G401 (cell line): ENCODE measurements around the gene CBLC. TPM values are rescaled to one million over a fixed set of nuclear protein-coding genes. Genes with fewer than 3 reads are reported as not detected.
"Not testable (repeated sequence)": the region's sequence is repeated elsewhere in the genome, so short reads cannot be mapped to it uniquely, and the experiment has no call there.

Experiments
- DNase-seq: peaks from one replicate; pipeline ENCODE4 v3.0.0-alpha.2; 2015; ENCODE audit warnings: low spot score
- in situ Hi-C: cut with HindIII; loops from 2 replicates; pipeline ENCODE4 v1.10.0; 2016; ENCODE audit warnings: low sequenced_read_pairs, mixed read lengths
- total RNA-seq: library from RNA; depleted of rRNA; stranded (reverse); fragments of >200 nt; shearing (Covaris generic); gene quantifications from 2 replicates; pipeline ENCODE4 v1.2.3, GENCODE V29; 2014

Gene CBLC
- total RNA-seq, 1 experiment from 2014 or later, result not detected

GRCh38 chr19:44757735-44758505 is 19.8 kb upstream of the CBLC start:
- in situ Hi-C loops, result no loop called here
- DNase-seq, result no peak

DNA sequence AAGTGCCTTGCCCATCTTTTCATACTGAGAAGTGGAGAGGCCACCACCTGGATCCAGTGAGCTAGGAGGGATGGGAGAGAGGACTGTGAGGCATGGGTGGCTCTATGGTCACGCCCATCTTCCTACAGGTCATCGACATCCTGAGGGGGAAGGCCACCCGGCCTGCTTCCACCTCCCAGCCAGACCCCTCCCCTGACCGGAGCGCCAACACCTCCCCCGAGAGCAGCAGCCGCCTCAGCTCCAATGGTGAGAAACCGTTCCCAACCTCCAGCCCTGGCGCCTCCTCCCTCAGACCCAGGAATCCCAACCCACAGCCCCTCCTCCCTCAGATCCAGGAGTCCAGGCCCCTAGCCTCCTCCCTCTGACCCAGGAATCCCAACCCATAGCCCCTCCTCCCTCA is 19.1 kb upstream of the CBLC start:
- in situ Hi-C loops, result no loop called here
- DNase-seq, result no peak

GRCh38 chr19:44759083-44759804 is 18.4 kb upstream of the CBLC start:
- DNase-seq, result no peak
- in situ Hi-C loops, result no loop called here

GRCh38 chr19:44762038-44762437 is 15.7 kb upstream of the CBLC start:
- in situ Hi-C loops, result no loop called here

DNA sequence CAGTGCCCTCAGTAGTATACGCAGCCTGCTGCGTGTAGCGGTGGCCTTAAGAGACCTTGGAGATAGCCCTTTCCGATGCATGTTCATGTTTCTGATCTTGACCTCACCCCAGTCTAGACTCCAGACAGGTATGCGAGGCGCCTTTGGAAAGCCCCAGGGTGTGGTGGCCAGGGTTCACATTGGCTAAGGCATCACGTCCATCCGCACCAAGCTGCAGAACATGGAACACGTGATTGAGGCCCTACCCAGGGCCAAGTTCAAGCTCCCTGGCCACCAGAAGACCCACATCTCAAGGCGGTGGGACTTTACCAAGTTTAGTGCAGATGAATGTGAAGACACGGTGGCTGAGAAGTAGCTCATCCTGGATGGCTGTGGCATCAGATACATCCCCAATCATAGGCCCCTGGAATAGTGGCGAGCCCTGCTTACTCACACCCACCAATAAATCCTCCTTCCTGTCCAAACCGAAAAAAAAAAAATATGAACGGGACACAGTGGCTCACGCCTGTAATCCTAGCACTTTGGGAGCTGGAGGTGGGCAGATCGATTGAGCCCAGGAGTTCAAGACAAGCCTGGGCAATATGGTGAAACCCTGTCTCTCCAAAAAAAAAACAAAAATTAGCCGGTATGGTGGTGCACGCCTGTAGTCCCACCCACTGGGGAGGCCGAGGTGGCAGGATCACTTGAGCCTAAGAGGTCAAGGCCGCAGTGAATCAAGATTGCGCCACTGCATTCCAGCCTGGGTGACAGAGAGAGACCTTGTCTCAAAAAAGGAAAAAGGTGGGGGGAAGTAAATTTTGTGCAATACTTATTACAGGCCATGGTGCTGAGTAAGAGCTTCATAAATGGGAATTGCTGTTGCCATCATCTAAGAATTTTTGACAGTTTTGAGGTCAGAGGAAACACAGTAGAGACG is 12.4 kb upstream of the CBLC start:
- no peak for DNase-seq
- in situ Hi-C loops, result no loop called here

More at GRCh38 chr19:44762038-44762437, 15.7 kb upstream of the CBLC start:
- DNase-seq, result no peak

DNA sequence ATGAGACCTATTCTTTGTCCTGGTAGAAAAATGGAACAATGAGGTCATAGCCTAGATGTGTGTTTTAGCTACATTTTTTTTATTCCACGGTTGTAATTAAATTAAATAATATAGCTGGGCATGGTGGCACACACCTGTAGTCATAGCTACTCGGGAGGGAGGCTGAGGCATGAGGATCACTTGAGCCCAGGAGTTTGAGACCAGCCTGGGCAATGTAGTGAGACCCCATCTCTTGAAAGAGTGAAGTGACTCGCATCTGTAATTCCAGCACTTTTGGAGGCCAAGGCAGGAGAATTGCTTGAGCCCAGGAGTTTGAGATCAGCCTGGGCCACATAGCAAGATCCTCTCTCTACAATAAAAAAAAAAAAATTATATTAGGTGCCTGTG is 11.7 kb upstream of the CBLC start:
- no peak for DNase-seq
- in situ Hi-C loops, result no loop called here

- in situ Hi-C loops, result no loop called here
- DNase-seq, result no peak
Measured at GRCh38 chr19:44767295-44768180, 10.2 kb upstream of the CBLC start.

GRCh38 chr19:44770550-44771257 is 7.0 kb upstream of the CBLC start:
- in situ Hi-C loops, result no loop called here

GRCh38 chr19:44772144-44772543 is 5.5 kb upstream of the CBLC start:
- DNase-seq, in situ Hi-C loops: not testable (repeated sequence)

More at GRCh38 chr19:44770550-44771257, 7.0 kb upstream of the CBLC start:
- peak; percentile 66 for DNase-seq

DNA sequence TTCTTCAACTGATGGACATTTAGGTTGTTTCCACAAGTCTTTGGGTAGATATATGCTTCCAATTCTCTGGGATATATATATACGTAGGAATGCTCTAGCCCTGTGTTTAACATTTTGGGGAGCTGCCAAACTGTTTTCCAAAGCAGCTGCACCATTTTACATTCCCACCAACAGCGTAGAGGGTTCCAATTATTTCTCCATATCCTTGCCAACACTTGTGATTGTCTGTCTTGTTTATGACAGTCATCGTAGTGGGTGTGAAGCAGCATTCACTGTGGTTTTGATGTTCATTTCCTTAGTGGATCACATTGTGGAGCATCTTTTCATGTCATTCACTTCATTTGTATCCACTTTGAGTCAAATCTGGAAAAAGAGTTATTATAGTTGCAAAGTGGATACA is 4.7 kb upstream of the CBLC start:
- in situ Hi-C loops, result no loop called here
- DNase-seq, result no peak

DNA sequence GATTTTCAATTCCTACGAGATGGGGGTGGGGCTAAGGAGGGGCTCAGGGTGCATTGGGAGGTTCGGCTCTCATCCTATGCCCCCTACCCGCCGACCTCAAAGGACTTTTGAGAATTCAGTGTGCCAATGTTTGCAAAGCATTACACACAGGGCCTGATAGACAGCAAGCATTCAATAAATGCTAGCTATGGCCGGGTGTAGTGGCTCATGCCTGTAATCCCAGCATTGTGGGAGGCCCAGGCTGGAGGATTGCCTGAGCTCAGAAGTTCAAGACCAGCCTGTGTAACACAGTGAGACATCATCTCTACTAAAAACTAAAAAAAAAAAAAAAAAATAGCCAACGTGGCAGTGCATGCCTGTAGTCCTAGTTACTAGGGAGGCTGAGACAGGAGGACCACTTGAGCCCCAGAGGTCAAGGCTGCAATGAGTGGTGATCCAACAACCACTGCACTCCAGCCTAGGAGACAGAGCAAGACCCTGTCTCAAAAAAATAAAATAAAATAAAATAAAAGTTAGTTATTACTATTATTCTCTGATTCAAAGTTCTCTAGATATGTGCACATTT is 1.9 kb upstream of the CBLC start:
- DNase-seq, result no peak
- in situ Hi-C loops, result no loop called here

- DNase-seq, result no peak
- in situ Hi-C loops, result no loop called here
Measured at GRCh38 chr19:44776402-44777096, 1.1 kb upstream of the CBLC start.

DNA sequence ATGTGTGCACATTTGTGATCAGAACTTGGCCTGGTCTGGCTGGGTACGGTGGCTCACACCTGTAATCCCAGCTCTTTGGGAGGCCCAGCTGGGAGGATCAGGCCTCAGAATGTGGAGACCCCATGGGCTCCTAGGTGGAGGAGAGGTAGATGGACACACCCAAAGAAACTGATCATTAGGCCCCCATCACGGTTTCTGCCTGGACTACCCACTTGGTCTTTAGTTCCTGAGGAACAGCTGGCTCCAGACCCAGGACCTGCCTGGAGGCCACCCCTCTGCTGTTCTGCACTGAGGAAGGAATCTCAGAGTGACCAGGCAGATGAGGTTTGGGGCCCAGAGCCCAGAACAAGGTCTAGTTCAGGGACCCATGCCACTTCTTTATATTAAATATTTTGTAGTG is 1.5 kb downstream of the CBLC start:
- DNase-seq, result no peak
- in situ Hi-C loops, result no loop called here

DNA sequence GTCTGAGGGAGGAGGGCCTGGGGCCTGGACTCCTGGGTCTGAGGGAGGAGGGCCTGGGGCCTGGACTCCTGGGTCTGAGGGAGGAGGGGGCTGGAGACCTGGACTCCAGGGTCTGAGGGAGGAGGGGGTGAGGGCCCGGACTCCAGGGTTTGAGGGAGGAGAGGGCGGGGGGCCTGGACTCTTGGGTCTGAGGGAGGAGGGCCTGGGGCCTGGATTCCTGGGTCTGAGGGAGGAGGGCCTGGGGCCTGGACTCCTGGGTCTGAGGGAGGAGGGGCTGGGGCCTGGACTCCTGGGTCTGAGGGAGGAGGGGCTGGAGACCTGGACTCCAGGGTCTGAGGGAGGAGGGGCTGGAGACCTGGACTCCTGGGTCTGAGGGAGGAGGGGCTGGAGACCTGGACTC is 4.0 kb downstream of the CBLC start:
- in situ Hi-C loops, DNase-seq: not testable (repeated sequence)

DNA sequence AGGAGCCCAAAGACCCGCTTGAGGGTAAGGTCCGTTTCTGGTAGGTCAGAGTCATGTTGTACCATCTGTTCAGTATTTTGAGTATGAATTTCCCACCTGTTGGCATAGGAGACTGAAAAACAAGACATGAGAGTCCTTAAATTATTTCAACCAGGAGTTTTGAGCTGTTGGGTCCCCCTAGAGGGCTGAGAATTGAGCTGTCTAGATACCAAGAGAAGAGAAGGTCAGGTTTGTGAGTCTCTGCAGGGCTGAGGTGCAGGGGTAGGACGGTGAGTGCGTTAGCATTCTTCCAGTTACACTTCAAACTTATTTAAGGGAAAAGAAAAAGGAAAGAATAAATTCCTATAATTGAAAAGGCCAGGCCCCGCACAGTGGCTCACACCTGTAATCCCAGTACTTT is 5.0 kb downstream of the CBLC start:
- in situ Hi-C loops, result no loop called here
- peak; percentile 6 for DNase-seq

- DNase-seq, result no peak
- in situ Hi-C loops, result no loop called here
Measured at GRCh38 chr19:44783545-44783944, 5.9 kb downstream of the CBLC start.

GRCh38 chr19:44785271-44785670 is 7.6 kb downstream of the CBLC start:
- in situ Hi-C loops, result no loop called here
- no peak for DNase-seq
